BLaER1 (cell line): ENCODE results near the gene STAT6.

Experiments
- H3K27ac ChIP-seq: shearing (Covaris generic); formaldehyde crosslinking; 2 replicates; pipeline ENCODE4 v1.8.1; 2022
- H3K27me3 ChIP-seq: shearing (Covaris generic); formaldehyde crosslinking; 2 replicates; pipeline ENCODE4 v1.8.1; 2022
- H3K36me3 ChIP-seq: shearing (Covaris generic); formaldehyde crosslinking; 2 replicates; pipeline ENCODE4 v1.8.1; 2022
- H3K4me1 ChIP-seq: shearing (Covaris generic); formaldehyde crosslinking; 2 replicates; pipeline ENCODE4 v1.8.1; 2022
- H3K4me2 ChIP-seq: shearing (Covaris generic); formaldehyde crosslinking; 2 replicates; pipeline ENCODE4 v1.8.1; 2022
- H3K4me3 ChIP-seq: shearing (Covaris generic); formaldehyde crosslinking; 2 replicates; pipeline ENCODE4 v1.8.1; 2022
- H3K9ac ChIP-seq: shearing (Covaris generic); formaldehyde crosslinking; 2 replicates; pipeline ENCODE4 v1.8.1; 2022
- H3K9me3 ChIP-seq: shearing (Covaris generic); formaldehyde crosslinking; 2 replicates; pipeline ENCODE4 v1.8.1; 2022
- H4K20me1 ChIP-seq: shearing (Covaris generic); formaldehyde crosslinking; 2 replicates; pipeline ENCODE4 v1.8.1; 2022
- Cebpa-rat ChIP-seq: shearing (Covaris generic); IDR thresholded peaks from 2 replicates; pipeline ENCODE4 v1.8.1; 2022

STAT6 gene

GRCh38 chr12:57134949-57135348, 23.8 kb upstream of the STAT6 start:
- no peak overlapping the region for H3K9ac ChIP-seq
- H3K9me3 ChIP-seq: no peaks in the 10 kb centered on the region
- H3K27me3 ChIP-seq: 0 out of 2 replicates have a peak, but pooled peaks cover 3% of the 10 kb centered on the region
- H3K27ac ChIP-seq: no peak overlapping the region
- 0 out of 2 replicates have a peak overlapping the region, but pooled peaks have one; percentile 33 for H3K4me2 ChIP-seq
- H3K4me1 ChIP-seq: peaks cover 25% of the 10 kb centered on the region
- peaks cover 17% of the 10 kb centered on the region; the same call in 1 of the 2 replicates for H3K36me3 ChIP-seq
- TF ChIP-seq Cebpa-rat: no peak
- peaks cover 26% of the 10 kb centered on the region for H4K20me1 ChIP-seq
- no peak overlapping the region for H3K4me3 ChIP-seq

- Histone ChIP-seq H3K9me3 (no peaks in the 10 kb centered on the region), H3K4me2 (no peak overlapping the region), H3K9ac (no peak overlapping the region), H3K4me3 (no peak overlapping the region), H3K27ac (no peak overlapping the region), H3K27me3 (peaks cover 3% of the 10 kb centered on the region; the same call in 1 of the 2 replicates), H3K4me1 (peaks cover 33% of the 10 kb centered on the region), H4K20me1 (peaks cover 26% of the 10 kb centered on the region), H3K36me3 (peaks cover 7% of the 10 kb centered on the region; the same call in 1 of the 2 replicates)
- TF ChIP-seq Cebpa-rat: no peak
Observed at GRCh38 chr12:57133916-57134315, 22.8 kb upstream of the STAT6 start.

- H3K9me3 ChIP-seq: no peaks in the 10 kb centered on the region
- H3K4me1 ChIP-seq: peaks cover 36% of the 10 kb centered on the region
- no peak overlapping the region for H3K4me3 ChIP-seq
- peaks cover 3% of the 10 kb centered on the region; the same call in 1 of the 2 replicates for H3K27me3 ChIP-seq
- no peak for TF ChIP-seq Cebpa-rat
- H3K4me2 ChIP-seq: no peak overlapping the region
- no peak overlapping the region for H3K27ac ChIP-seq
- peaks cover 26% of the 10 kb centered on the region for H4K20me1 ChIP-seq
- no peaks in the 10 kb centered on the region for H3K36me3 ChIP-seq
- no peak overlapping the region for H3K9ac ChIP-seq
Observed at GRCh38 chr12:57133013-57133569, 21.9 kb upstream of the STAT6 start.

- H3K9me3 ChIP-seq: no peaks in the 10 kb centered on the region
- no peak overlapping the region for H3K4me3 ChIP-seq
- H3K4me2 ChIP-seq: no peak overlapping the region; the same call in 1 of the 2 replicates
- peaks cover 8% of the 10 kb centered on the region for H3K27me3 ChIP-seq
- peaks cover 26% of the 10 kb centered on the region for H4K20me1 ChIP-seq
- no peak overlapping the region for H3K27ac ChIP-seq
- no peak overlapping the region for H3K9ac ChIP-seq
- no peaks in the 10 kb centered on the region for H3K36me3 ChIP-seq
- TF ChIP-seq Cebpa-rat: no peak
- peaks cover 40% of the 10 kb centered on the region for H3K4me1 ChIP-seq
Observed at GRCh38 chr12:57131896-57132744, 21.0 kb upstream of the STAT6 start.

GRCh38 chr12:57130941-57131340, 19.8 kb upstream of the STAT6 start:
- no peaks in the 10 kb centered on the region for H3K36me3 ChIP-seq
- no peaks in the 10 kb centered on the region for H3K9me3 ChIP-seq
- peak overlapping the region; percentile 17; the same call in 1 of the 2 replicates for H3K4me2 ChIP-seq
- H3K27ac ChIP-seq: no peak overlapping the region
- peaks cover 26% of the 10 kb centered on the region for H4K20me1 ChIP-seq
- H3K27me3 ChIP-seq: peaks cover 20% of the 10 kb centered on the region
- no peak overlapping the region for H3K9ac ChIP-seq
- no peak for TF ChIP-seq Cebpa-rat
- peaks cover 46% of the 10 kb centered on the region for H3K4me1 ChIP-seq
- H3K4me3 ChIP-seq: no peak overlapping the region

- no peaks in the 10 kb centered on the region for H3K9me3 ChIP-seq
- no peak overlapping the region for H3K9ac ChIP-seq
- peaks cover 26% of the 10 kb centered on the region for H3K27me3 ChIP-seq
- H3K4me2 ChIP-seq: peak overlapping the region; percentile 97
- H3K4me3 ChIP-seq: peak overlapping the region; percentile 85; the same call in 1 of the 2 replicates
- H3K36me3 ChIP-seq: no peaks in the 10 kb centered on the region
- no peak overlapping the region for H3K27ac ChIP-seq
- TF ChIP-seq Cebpa-rat: no peak
- H3K4me1 ChIP-seq: peaks cover 35% of the 10 kb centered on the region
- H4K20me1 ChIP-seq: peaks cover 26% of the 10 kb centered on the region
Observed at GRCh38 chr12:57129889-57130288, 18.7 kb upstream of the STAT6 start.

- H3K4me2 ChIP-seq: peak overlapping the region; percentile 97
- H3K36me3 ChIP-seq: no peaks in the 10 kb centered on the region
- no peaks in the 10 kb centered on the region for H3K9me3 ChIP-seq
- peaks cover 35% of the 10 kb centered on the region for H3K4me1 ChIP-seq
- peaks cover 26% of the 10 kb centered on the region for H4K20me1 ChIP-seq
- no peak for TF ChIP-seq Cebpa-rat
- H3K9ac ChIP-seq: peak overlapping the region; percentile 73
- no peak overlapping the region for H3K27ac ChIP-seq
- peaks cover 30% of the 10 kb centered on the region for H3K27me3 ChIP-seq
- H3K4me3 ChIP-seq: peak overlapping the region; percentile 85
Observed at GRCh38 chr12:57129321-57129842, 18.2 kb upstream of the STAT6 start.

GRCh38 chr12:57128519-57129247, 17.5 kb upstream of the STAT6 start:
- Histone ChIP-seq H3K27me3 (peaks cover 30% of the 10 kb centered on the region), H4K20me1 (peaks cover 26% of the 10 kb centered on the region), H3K4me3 (peak overlapping the region; percentile 85), H3K9me3 (no peaks in the 10 kb centered on the region), H3K4me2 (peak overlapping the region; percentile 97), H3K4me1 (peaks cover 35% of the 10 kb centered on the region), H3K36me3 (no peaks in the 10 kb centered on the region), H3K27ac (no peak overlapping the region), H3K9ac (peak overlapping the region; percentile 73)
- TF ChIP-seq Cebpa-rat: no peak

- Histone ChIP-seq H3K9ac (peak within 1 kb of the TSS; percentile 77), H3K4me3 (peak within 1 kb of the TSS; percentile 85), H3K27ac (peak within 1 kb of the TSS; percentile 43; the same call in 1 of the 2 replicates), H3K4me2 (peak within 1 kb of the TSS; percentile 97), H4K20me1 (peaks cover 26% of the 10 kb centered on the region), H3K4me1 (peaks cover 35% of the 10 kb centered on the region), H3K36me3 (no peaks in the 10 kb centered on the region), H3K27me3 (peaks cover 30% of the 10 kb centered on the region), H3K9me3 (no peaks in the 10 kb centered on the region)
- no peak for TF ChIP-seq Cebpa-rat
Observed at GRCh38 chr12:57127726-57128518, 16.8 kb upstream of the STAT6 start, which contains the start of gene LRP1. Gene LRP1 (plus strand): TSS chr12:57128483. CDS start chr12:57128965, 482 bp downstream.
